Esophagus squamous epithelium (tissue), 5 donors: ENCODE data around the gene HDAC1. TPM values are rescaled to one million over a fixed set of nuclear protein-coding genes. Genes with fewer than 3 reads are reported as not detected.

ENCODE experiments used
- DNase-seq: peaks from one replicate; lab custom pipeline; 2025; lab: John Stamatoyannopoulos, UW
- H3K27ac ChIP-seq, 4 donors: fragments of 200-600 bp; sonication (generic); one replicate each; pipeline ENCODE4 v1.5.1; 2016 to 2019; ENCODE audit warnings: mild to moderate bottlenecking in 1 of 4
- H3K27me3 ChIP-seq, 4 donors: fragments of 200-600 bp; sonication (generic); 1 replicate in 3 of 4; 2 replicates in 1 of 4; pipeline versions ENCODE4 v1.5.1 to v1.6.0; 2017 to 2021; ENCODE audit warnings: antibody characterized with exemption in 1 of 4
- H3K36me3 ChIP-seq, 3 donors: fragments of 200-600 bp; sonication (generic); one replicate each; pipeline ENCODE4 v1.5.1; 2016 to 2019
- H3K4me1 ChIP-seq, 3 donors: fragments of 200-600 bp; sonication (generic); one replicate each; pipeline ENCODE4 v1.5.1; 2017 to 2019
- H3K4me3 ChIP-seq, 4 donors: fragments of 200-600 bp; sonication (generic); 1 replicate in 3 of 4; 2 replicates in 1 of 4; pipeline ENCODE4 v1.5.1; 2016 to 2019; ENCODE audit warnings: mild to moderate bottlenecking in 2 of 4, moderate library complexity in 1 of 4
- H3K9me3 ChIP-seq, 3 donors: fragments of 200-600 bp; sonication (generic); one replicate each; pipeline ENCODE4 v1.5.1; 2016 to 2019
- CTCF ChIP-seq, 6 experiments: fragments of 450-650 bp in 4 of 6; fragments of 200-600 bp in 2 of 6; sonication (generic) in 2 of 6; IDR thresholded peaks; one replicate each; pipeline ENCODE4 v1.5.1; 2016 to 2019; ENCODE audit warnings: antibody characterized with exemption in 6 of 6, mild to moderate bottlenecking in 4 of 6, moderate library complexity in 4 of 6
- POLR2A ChIP-seq, 4 donors: fragments of 450-650 bp; IDR thresholded peaks; one replicate each; pipeline ENCODE4 v1.6.1; 2017; ENCODE audit warnings: antibody characterized with exemption in 4 of 4, mild to moderate bottlenecking in 4 of 4, moderate library complexity in 3 of 4
- WGBS, 2 donors: methylation state at CpG; one replicate each; pipeline ENCODE4 v1.1.5; 2018; 5-methylcytosine and 5-hydroxymethylcytosine counted together
- intact Hi-C: fragments of 100-400 bp; cut with DNase I; formaldehyde crosslinking; loops from one replicate; pipeline ENCODE4 v1.15.0; 2022
- total RNA-seq, 4 donors: library from RNA; depleted of rRNA; stranded (reverse); fragments of >200 nt; gene quantifications; one replicate each; pipeline ENCODE4 v1.1.0, GENCODE V29; 2016
- donor health status: DM: yes; HTN: yes; CAD: no.

Gene HDAC1
- total RNA-seq, 4 donors from 2014 or later, result 74.3 to 115 (median 96.0) TPM

- peaks cover 0 to 9% (median 0%) of the 10 kb centered on the region in 3 donors for H3K9me3 ChIP-seq
- intact Hi-C loops, result no loop called here
- no peak for DNase-seq
- no peak overlapping the region for H3K27ac ChIP-seq
- peaks cover 12 to 58% (median 15%) of the 10 kb centered on the region in 3 donors for H3K36me3 ChIP-seq
- 100% methylated on average over 3 of the region's 3 CpGs for WGBS, 2 donors
- TF ChIP-seq POLR2A (IDR thresholded peaks at IDR 0.05) (no peak), CTCF (IDR thresholded peaks at IDR 0.05) (no peak)
- no peak overlapping the region for H3K4me3 ChIP-seq
- H3K27me3 ChIP-seq, result no peaks in the 10 kb centered on the region
- peaks cover 0 to 22% (median 3%) of the 10 kb centered on the region in 3 donors for H3K4me1 ChIP-seq
Measured at GRCh38 chr1:32303358-32303757, 11.5 kb downstream of the HDAC1 start.

GRCh38 chr1:32303997-32304622 is 12.2 kb downstream of the HDAC1 start:
- intact Hi-C loops, result no loop called here
- Histone ChIP-seq H3K9me3 (peaks cover 0 to 9% (median 0%) of the 10 kb centered on the region in 3 donors), H3K4me3 (no peak overlapping the region), H3K36me3 (peaks cover 12 to 58% (median 15%) of the 10 kb centered on the region in 3 donors), H3K27ac (no peak overlapping the region), H3K4me1 (peaks cover 0 to 22% (median 0%) of the 10 kb centered on the region in 3 donors), H3K27me3 (no peaks in the 10 kb centered on the region)
- WGBS, 2 donors, result 81 to 93% methylated on average over 3 of the region's 3 CpGs
- DNase-seq, result no peak
- no peak for TF ChIP-seq CTCF (IDR thresholded peaks at IDR 0.05)
- no peak for TF ChIP-seq POLR2A (IDR thresholded peaks at IDR 0.05)

GRCh38 chr1:32305310-32305709 is 13.4 kb downstream of the HDAC1 start:
- DNase-seq, result no peak
- peaks cover 0 to 23% (median 0%) of the 10 kb centered on the region in 3 donors for H3K4me1 ChIP-seq
- peaks cover 0 to 9% (median 0%) of the 10 kb centered on the region in 3 donors for H3K9me3 ChIP-seq
- WGBS, 2 donors, result 96 to 100% methylated on average over 2 of the region's 2 CpGs
- no peaks in the 10 kb centered on the region for H3K27me3 ChIP-seq
- intact Hi-C loops, result no loop called here
- peaks cover 12 to 58% (median 15%) of the 10 kb centered on the region in 3 donors for H3K36me3 ChIP-seq
- no peak overlapping the region for H3K4me3 ChIP-seq
- H3K27ac ChIP-seq, result no peak overlapping the region
- TF ChIP-seq POLR2A (IDR thresholded peaks at IDR 0.05) (no peak), CTCF (IDR thresholded peaks at IDR 0.05) (no peak)

- Histone ChIP-seq H3K36me3 (peaks cover 12 to 49% (median 14%) of the 10 kb centered on the region in 3 donors), H3K4me1 (peaks cover 0 to 21% (median 0%) of the 10 kb centered on the region in 3 donors), H3K27ac (no peak overlapping the region), H3K9me3 (peaks cover 0 to 9% (median 0%) of the 10 kb centered on the region in 3 donors), H3K4me3 (no peak overlapping the region), H3K27me3 (no peaks in the 10 kb centered on the region)
- 53 to 54% methylated on average over 2 of the region's 2 CpGs for WGBS, 2 donors
- no peak for TF ChIP-seq CTCF (IDR thresholded peaks at IDR 0.05)
- TF ChIP-seq POLR2A (IDR thresholded peaks at IDR 0.05), result no peak
- intact Hi-C loops, result no loop called here
- DNase-seq, result no peak
Measured at GRCh38 chr1:32307324-32307723, 15.4 kb downstream of the HDAC1 start.

- no peak overlapping the region for H3K27ac ChIP-seq
- H3K4me1 ChIP-seq, result peaks cover 0 to 21% (median 0%) of the 10 kb centered on the region in 3 donors
- no peak overlapping the region for H3K4me3 ChIP-seq
- H3K36me3 ChIP-seq, result peaks cover 0 to 37% (median under 1%) of the 10 kb centered on the region in 3 donors
- 94% methylated on average over 1 of the region's 1 CpG for WGBS, 2 donors
- no peaks in the 10 kb centered on the region for H3K27me3 ChIP-seq
- intact Hi-C loops, result no loop called here
- no peak for DNase-seq
- TF ChIP-seq CTCF (IDR thresholded peaks at IDR 0.05) (no peak), POLR2A (IDR thresholded peaks at IDR 0.05) (no peak)
- H3K9me3 ChIP-seq, result peaks cover 0 to 4% (median 0%) of the 10 kb centered on the region in 3 donors
Measured at GRCh38 chr1:32309960-32310359, 18.1 kb downstream of the HDAC1 start.
